ENCODE measurements around the gene TEX47. TPM values are rescaled to one million over a fixed set of nuclear protein-coding genes. Genes with fewer than 3 reads are reported as not detected.

TEX47 gene
- total RNA-seq, 1 experiment from 2014 or later = not detected

DNA sequence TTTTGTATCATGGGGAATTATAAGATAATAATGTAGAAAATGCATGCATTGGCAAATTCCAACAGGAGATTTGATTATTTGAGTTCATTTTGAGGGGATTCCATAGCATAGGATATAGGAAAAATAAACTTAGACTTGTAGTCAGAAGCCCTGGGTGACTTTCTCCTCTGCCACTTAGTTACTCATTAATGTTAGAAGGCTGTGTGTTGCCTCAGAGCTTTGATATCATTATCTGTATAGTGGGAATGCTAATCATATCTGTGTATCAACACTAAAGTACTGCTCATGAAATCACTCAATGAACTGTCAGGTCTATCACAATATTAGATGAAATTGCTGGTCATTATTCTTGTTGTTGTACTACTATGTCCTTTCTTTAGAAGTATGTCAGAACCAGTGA is 23.0 kb upstream of the TEX47 start:
- Mint-ChIP-seq H3K36me3 (no peaks in the 10 kb centered on the region; the same call in 1 of the 2 replicates), H3K4me1 (no peaks in the 10 kb centered on the region), H3K27ac (no peak overlapping the region), H3K27me3 (ENCODE audit: low read depth) (no peaks in the 10 kb centered on the region), H3K4me3 (no peak overlapping the region), H3K9me3 (peaks cover 4% of the 10 kb centered on the region)
- ChIA-PET POLR2A (no interaction called here), CTCF (no interaction called here)
- no peak for DNase-seq (ENCODE audit: low spot score)
- no peak for ATAC-seq
- TF ChIP-seq PRRX2 (CRISPR knock-in tag; IDR thresholded peaks at IDR 0.05) (no peak), NR2C2 (CRISPR knock-in tag; IDR thresholded peaks at IDR 0.05) (no peak), FOXJ3 (CRISPR knock-in tag; IDR thresholded peaks at IDR 0.05; ENCODE audit: borderline replicate concordance) (no peak), ZNF416 (CRISPR knock-in tag; IDR thresholded peaks at IDR 0.05) (no peak), JUN (CRISPR knock-in tag; IDR thresholded peaks at IDR 0.05) (no peak), ZNF317 (CRISPR knock-in tag; IDR thresholded peaks at IDR 0.05; ENCODE audit: borderline replicate concordance, low read depth) (no peak), ESRRA (CRISPR knock-in tag; IDR thresholded peaks at IDR 0.05; ENCODE audit: borderline replicate concordance) (no peak)
- TF ChIP-seq, protein P1, sequence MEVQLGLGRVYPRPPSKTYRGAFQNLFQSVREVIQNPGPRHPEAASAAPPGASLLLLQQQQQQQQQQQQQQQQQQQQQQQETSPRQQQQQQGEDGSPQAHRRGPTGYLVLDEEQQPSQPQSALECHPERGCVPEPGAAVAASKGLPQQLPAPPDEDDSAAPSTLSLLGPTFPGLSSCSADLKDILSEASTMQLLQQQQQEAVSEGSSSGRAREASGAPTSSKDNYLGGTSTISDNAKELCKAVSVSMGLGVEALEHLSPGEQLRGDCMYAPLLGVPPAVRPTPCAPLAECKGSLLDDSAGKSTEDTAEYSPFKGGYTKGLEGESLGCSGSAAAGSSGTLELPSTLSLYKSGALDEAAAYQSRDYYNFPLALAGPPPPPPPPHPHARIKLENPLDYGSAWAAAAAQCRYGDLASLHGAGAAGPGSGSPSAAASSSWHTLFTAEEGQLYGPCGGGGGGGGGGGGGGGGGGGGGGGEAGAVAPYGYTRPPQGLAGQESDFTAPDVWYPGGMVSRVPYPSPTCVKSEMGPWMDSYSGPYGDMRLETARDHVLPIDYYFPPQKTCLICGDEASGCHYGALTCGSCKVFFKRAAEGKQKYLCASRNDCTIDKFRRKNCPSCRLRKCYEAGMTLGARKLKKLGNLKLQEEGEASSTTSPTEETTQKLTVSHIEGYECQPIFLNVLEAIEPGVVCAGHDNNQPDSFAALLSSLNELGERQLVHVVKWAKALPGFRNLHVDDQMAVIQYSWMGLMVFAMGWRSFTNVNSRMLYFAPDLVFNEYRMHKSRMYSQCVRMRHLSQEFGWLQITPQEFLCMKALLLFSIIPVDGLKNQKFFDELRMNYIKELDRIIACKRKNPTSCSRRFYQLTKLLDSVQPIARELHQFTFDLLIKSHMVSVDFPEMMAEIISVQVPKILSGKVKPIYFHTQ (CRISPR knock-in tag; IDR thresholded peaks at IDR 0.05) = no peak
- TF ChIP-seq, protein P2, sequence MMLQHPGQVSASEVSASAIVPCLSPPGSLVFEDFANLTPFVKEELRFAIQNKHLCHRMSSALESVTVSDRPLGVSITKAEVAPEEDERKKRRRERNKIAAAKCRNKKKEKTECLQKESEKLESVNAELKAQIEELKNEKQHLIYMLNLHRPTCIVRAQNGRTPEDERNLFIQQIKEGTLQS (CRISPR knock-in tag; conservative IDR thresholded peaks at IDR 0.05) = no peak

DNA sequence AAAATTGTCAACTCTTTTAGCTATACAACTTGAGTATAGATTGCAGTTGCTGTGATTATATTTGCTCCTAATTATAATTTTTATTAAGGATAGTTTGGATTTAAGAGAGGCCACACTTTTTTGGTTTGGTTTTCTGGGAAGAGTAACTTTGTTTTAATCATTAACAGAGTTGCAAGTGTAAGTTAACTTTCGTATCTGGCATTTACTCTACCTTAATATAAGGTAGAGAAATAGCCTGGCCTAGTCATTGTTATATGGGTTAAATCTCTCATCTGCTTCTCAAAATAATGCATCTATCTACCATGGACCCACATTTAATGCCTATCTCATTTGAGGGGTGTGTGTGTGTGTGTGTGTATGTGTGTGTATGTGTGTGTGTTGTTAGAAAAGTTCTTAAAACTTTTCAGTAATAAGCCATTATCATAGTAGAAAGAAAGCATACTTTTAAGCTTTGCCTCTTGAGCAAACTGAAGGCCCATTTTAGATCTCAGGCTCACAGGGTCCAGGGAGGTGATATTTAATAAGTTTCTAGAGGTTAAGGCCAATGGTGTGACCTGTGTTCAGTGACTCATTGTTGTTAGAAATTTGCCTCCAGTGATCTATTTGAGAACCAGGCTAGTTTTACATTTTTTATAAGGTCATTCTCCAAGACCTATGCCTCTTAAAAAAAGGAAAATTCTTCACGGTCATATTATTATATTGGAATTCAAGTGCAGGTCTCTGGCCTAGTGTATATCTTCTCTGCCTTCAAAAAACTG is 10.9 kb upstream of the TEX47 start:
- ATAC-seq (no peak), DNase-seq (ENCODE audit: low spot score) (no peak)
- H3K4me1 Mint-ChIP-seq = peaks cover 5% of the 10 kb centered on the region
- ChIA-PET POLR2A (interaction anchor here (0.6 kb wide), 1 partner anchor 354 kb away, joined by 3 read pairs; no protein-coding TSS in a partner anchor), CTCF (no interaction called here)
- no peak overlapping the region for H3K4me3 Mint-ChIP-seq
- H3K27me3 Mint-ChIP-seq (ENCODE audit: low read depth) = no peaks in the 10 kb centered on the region
- H3K27ac Mint-ChIP-seq = no peak overlapping the region
- 0 out of 2 replicates have a peak, but pooled peaks cover 1% of the 10 kb centered on the region for H3K9me3 Mint-ChIP-seq
- H3K36me3 Mint-ChIP-seq = no peaks in the 10 kb centered on the region
- TF ChIP-seq TEAD1 (CRISPR knock-in tag; IDR thresholded peaks at IDR 0.05) = no peak

DNA sequence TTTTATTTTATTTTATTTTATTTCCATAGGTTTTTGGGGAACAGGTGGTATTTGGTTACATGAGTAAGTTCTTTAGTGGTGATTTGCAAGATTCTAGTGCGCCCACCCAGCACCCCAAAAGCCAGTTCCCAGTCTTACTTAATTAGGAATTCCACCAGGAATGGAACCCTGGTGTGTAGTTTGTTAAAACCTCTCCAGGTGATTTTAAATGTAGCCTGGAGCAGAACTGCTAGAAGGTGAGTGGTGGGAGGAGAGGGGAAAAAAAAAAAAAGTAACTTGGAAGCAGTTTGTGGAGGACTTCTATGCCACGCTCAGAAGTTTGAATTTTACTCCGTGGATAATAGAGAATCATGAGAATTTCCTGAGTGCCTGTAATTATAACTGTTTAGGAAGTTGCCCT is 5.5 kb upstream of the TEX47 start:
- DNase-seq (ENCODE audit: low spot score) (no peak), ATAC-seq (peak; percentile 52)
- Mint-ChIP-seq H3K4me3 (no peak overlapping the region), H3K4me1 (peaks cover 15% of the 10 kb centered on the region), H3K27me3 (ENCODE audit: low read depth) (no peaks in the 10 kb centered on the region), H3K27ac (no peak overlapping the region), H3K9me3 (no peaks in the 10 kb centered on the region), H3K36me3 (no peaks in the 10 kb centered on the region)
- POLR2A ChIA-PET = no interaction called here
- TF ChIP-seq ZNF317 (CRISPR knock-in tag; IDR thresholded peaks at IDR 0.05; ENCODE audit: borderline replicate concordance, low read depth) = no peak
- CTCF ChIA-PET = no interaction called here

DNA sequence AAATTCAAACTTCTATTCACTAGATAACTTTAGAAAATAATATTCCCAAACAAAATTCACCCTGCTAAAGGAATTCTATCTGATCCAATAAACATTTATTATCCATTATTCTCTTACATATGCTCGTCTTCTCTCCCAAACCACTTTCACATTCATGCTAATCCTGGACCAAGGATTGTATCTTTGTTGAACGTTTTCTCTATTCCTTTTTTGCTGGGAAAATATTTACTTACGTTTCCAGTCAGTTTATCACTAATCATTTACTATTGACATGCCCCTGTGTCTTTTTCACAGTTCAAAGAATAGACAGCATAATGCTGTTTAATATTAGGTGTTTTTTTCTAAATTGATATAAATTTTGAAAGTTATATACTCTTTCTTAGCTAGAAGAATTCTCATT is 3.2 kb downstream of the TEX47 start:
- Mint-ChIP-seq H3K27ac (no peak overlapping the region), H3K4me3 (no peak overlapping the region), H3K4me1 (no peaks in the 10 kb centered on the region), H3K36me3 (no peaks in the 10 kb centered on the region), H3K27me3 (ENCODE audit: low read depth) (no peaks in the 10 kb centered on the region), H3K9me3 (no peaks in the 10 kb centered on the region)
- CTCF ChIA-PET = interaction anchor here (1.1 kb wide), 1 partner anchor 43 kb away, joined by 5 read pairs; no protein-coding TSS in a partner anchor
- no peak for DNase-seq (ENCODE audit: low spot score)
- POLR2A ChIA-PET = no interaction called here
- ATAC-seq = no peak
- TF ChIP-seq CREB1 (CRISPR knock-in tag; IDR thresholded peaks at IDR 0.05) (no peak), CREM (CRISPR knock-in tag; IDR thresholded peaks at IDR 0.05) (no peak), SOX15 (CRISPR knock-in tag; IDR thresholded peaks at IDR 0.05) (no peak), ETV6 (CRISPR knock-in tag; IDR thresholded peaks at IDR 0.05) (no peak), NR3C1 (CRISPR knock-in tag; conservative IDR thresholded peaks at IDR 0.05; ENCODE audit: low read depth) (no peak), ESRRA (CRISPR knock-in tag; IDR thresholded peaks at IDR 0.05; ENCODE audit: borderline replicate concordance) (no peak), ELF4 (CRISPR knock-in tag; IDR thresholded peaks at IDR 0.05; ENCODE audit: low read depth) (no peak)
- TF ChIP-seq, protein P3, sequence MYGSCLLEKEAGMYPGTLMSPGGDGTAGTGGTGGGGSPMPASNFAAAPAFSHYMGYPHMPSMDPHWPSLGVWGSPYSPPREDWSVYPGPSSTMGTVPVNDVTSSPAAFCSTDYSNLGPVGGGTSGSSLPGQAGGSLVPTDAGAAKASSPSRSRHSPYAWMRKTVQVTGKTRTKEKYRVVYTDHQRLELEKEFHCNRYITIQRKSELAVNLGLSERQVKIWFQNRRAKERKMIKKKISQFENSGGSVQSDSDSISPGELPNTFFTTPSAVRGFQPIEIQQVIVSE (CRISPR knock-in tag; IDR thresholded peaks at IDR 0.05; ENCODE audit: borderline replicate concordance) = no peak

All from WTC11 (cell line).